K562 (cell line): Measurements from ENCODE around the gene SLC6A1.

ENCODE experiments used
- TEAD2 ChIP-seq: fragments of 450-650 bp; IDR thresholded peaks from 2 replicates; pipeline ENCODE4 v1.6.1; 2016; ENCODE audit warnings: missing genetic modification characterization, control low read depth, missing compliant biosample characterization
- TF ChIP-seq, protein P1 (sequence below), 2 experiments: fragments of 450-650 bp; formaldehyde crosslinking in 1 of 2; IDR thresholded peaks; 2 replicates each; pipeline versions ENCODE4 v1.4.0 to v1.6.1; 2014 to 2020; ENCODE audit warnings: mild to moderate bottlenecking in 2 of 2, borderline replicate concordance in 1 of 2, low read depth in 1 of 2

DNA sequence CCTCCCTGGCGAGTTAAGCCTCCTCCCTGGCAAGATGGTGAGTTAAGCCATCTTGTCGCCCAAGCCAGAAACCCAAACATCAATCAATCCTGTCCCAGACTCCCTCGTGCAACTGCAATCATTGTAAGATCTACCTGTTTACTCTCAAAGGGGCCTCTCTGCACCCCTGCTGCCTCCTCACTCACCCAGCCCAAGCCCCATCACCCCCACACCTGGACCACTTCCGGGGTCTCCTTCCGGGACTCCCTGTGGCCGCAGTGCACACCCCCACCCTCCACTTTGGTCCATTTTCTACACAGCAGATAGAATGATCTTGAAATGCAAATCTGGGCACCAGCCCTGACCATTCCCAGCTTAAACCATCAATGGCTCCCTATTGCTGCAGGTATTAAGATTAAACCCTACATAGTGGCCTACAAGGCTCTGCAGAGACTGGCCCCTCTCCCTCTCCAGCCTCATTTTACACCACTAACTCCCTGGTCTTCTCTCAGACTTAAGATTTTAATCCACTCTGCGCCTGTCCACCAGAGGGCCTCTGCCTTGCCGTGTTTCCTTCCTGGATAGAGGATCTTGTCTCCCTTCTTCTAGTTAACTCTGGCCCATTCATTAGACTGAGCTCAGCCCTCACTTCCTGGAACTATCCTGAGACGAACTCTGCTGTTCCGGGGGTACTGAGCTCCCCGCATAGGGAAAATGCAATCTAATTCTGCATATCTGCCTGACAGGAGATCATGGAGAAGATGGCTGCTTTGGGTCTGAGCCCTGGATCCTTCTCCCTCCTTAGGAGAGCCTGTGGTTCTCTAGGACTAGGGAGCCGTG, 41.9 kb upstream of the SLC6A1 start:
- TF ChIP-seq, protein P1, sequence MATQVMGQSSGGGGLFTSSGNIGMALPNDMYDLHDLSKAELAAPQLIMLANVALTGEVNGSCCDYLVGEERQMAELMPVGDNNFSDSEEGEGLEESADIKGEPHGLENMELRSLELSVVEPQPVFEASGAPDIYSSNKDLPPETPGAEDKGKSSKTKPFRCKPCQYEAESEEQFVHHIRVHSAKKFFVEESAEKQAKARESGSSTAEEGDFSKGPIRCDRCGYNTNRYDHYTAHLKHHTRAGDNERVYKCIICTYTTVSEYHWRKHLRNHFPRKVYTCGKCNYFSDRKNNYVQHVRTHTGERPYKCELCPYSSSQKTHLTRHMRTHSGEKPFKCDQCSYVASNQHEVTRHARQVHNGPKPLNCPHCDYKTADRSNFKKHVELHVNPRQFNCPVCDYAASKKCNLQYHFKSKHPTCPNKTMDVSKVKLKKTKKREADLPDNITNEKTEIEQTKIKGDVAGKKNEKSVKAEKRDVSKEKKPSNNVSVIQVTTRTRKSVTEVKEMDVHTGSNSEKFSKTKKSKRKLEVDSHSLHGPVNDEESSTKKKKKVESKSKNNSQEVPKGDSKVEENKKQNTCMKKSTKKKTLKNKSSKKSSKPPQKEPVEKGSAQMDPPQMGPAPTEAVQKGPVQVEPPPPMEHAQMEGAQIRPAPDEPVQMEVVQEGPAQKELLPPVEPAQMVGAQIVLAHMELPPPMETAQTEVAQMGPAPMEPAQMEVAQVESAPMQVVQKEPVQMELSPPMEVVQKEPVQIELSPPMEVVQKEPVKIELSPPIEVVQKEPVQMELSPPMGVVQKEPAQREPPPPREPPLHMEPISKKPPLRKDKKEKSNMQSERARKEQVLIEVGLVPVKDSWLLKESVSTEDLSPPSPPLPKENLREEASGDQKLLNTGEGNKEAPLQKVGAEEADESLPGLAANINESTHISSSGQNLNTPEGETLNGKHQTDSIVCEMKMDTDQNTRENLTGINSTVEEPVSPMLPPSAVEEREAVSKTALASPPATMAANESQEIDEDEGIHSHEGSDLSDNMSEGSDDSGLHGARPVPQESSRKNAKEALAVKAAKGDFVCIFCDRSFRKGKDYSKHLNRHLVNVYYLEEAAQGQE (IDR thresholded peaks at IDR 0.05; ENCODE audit: borderline replicate concordance) = peak; percentile 30
- TF ChIP-seq, protein P1 (CRISPR knock-in tag; IDR thresholded peaks at IDR 0.05; ENCODE audit: low read depth) = no peak
- no peak for TF ChIP-seq TEAD2 (tag)
